K562 (cell line): ENCODE data around the gene FMC1. TPM values are rescaled to one million over a fixed set of nuclear protein-coding genes. Genes with fewer than 3 reads are reported as not detected.
A peak's percentile ranks its signal among the peaks of the same experiment; 100 is the strongest.

ENCODE experiments used
- BACH1 ChIP-seq: fragments of 200-800 bp; sonication (Bioruptor generic); IDR thresholded peaks from 2 replicates; pipeline ENCODE4 v1.6.1; 2016; ENCODE audit warnings: missing genetic modification characterization, missing compliant biosample characterization
- CBX5 ChIP-seq: IDR thresholded peaks from 2 replicates; pipeline ENCODE4 v1.6.1; 2014; ENCODE audit warnings: low read depth, borderline replicate concordance
- CCNT2 ChIP-seq: IDR thresholded peaks from 2 replicates; pipeline ENCODE4 v1.6.1; 2011; ENCODE audit warnings: borderline replicate concordance, low read depth, mild to moderate bottlenecking, moderate library complexity, mixed read lengths, low read length; ENCODE audit not compliant: insufficient read length; ENCODE audit errors: extremely low read depth
- CGGBP1 ChIP-seq: fragments of 250-450 bp; sonication (Bioruptor Pico); IDR thresholded peaks from 2 replicates; pipeline ENCODE4 v1.9.0; 2021; ENCODE audit warnings: mild to moderate bottlenecking
- CUX1 ChIP-seq: fragments of 200-800 bp; sonication (Bioruptor generic); IDR thresholded peaks from 2 replicates; pipeline ENCODE4 v1.6.1; 2016; ENCODE audit warnings: missing genetic modification characterization, missing compliant biosample characterization
- FOXJ2 ChIP-seq: fragments of 200-800 bp; sonication (Bioruptor generic); IDR thresholded peaks from 2 replicates; pipeline ENCODE4 v1.6.1; 2016; ENCODE audit warnings: missing genetic modification characterization, missing compliant biosample characterization
- GTF2A2 ChIP-seq: IDR thresholded peaks from 2 replicates; pipeline ENCODE4 v1.6.1; 2016; ENCODE audit warnings: mild to moderate bottlenecking, missing genetic modification characterization, missing compliant biosample characterization
- KAT8 ChIP-seq: fragments of 450-650 bp; IDR thresholded peaks from 2 replicates; pipeline ENCODE4 v1.6.1; 2016; ENCODE audit warnings: low read depth, mild to moderate bottlenecking
- KDM5B ChIP-seq: fragments of 200-600 bp; sonication (generic); IDR thresholded peaks from 2 replicates; pipeline ENCODE4 v1.6.1; 2012; ENCODE audit warnings: low read depth, mild to moderate bottlenecking, moderate library complexity, low read length, control low read depth, inconsistent platforms; ENCODE audit not compliant: insufficient replicate concordance
- POLR3A ChIP-seq: IDR thresholded peaks from 2 replicates; pipeline ENCODE4 v1.6.1; 2011; ENCODE audit warnings: borderline replicate concordance, mild to moderate bottlenecking, moderate library complexity; ENCODE audit not compliant: insufficient read length, insufficient read depth; ENCODE audit errors: extremely low read depth
- ZNF398 ChIP-seq: fragments of 250-450 bp; sonication (Bioruptor Pico); IDR thresholded peaks from 2 replicates; pipeline ENCODE4 v1.8.0; 2021; ENCODE audit warnings: moderate library complexity, mild to moderate bottlenecking, inconsistent platforms
- ZNF445 ChIP-seq: fragments of 250-450 bp; sonication (Bioruptor Pico); IDR thresholded peaks from 2 replicates; pipeline ENCODE4 v1.4.0; 2020; ENCODE audit warnings: low read depth, mild to moderate bottlenecking, moderate library complexity
- polyA plus RNA-seq, 8 experiments: library from polyadenylated mRNA; depleted of rRNA in 4 of 8; stranded (reverse) in 5 of 8; unstranded in 3 of 8; fragments of >200 nt; fragmentation: Nextera tagmentation in 2 of 8; fragmentation: Illumina TruSeq in 1 of 8; extraction: Ambion mirVana in 2 of 8; extraction: Trizol in 1 of 8; gene quantifications; 2 replicates each; pipeline versions ENCODE4 v1.2.1 to v1.2.3, GENCODE V29; 2011 to 2014; ENCODE audit warnings: inconsistent platforms in 1 of 8, missing spikeins in 1 of 8
- total RNA-seq, 7 experiments: library from RNA; depleted of rRNA in 6 of 7; stranded (reverse); fragments of >200 nt in 6 of 7; fragmentation: Illumina TruSeq in 2 of 7; extraction: Trizol in 2 of 7; gene quantifications; 2 replicates each; pipeline versions ENCODE4 v1.2.1 to v1.2.3, GENCODE V29; 2011 to 2021; ENCODE audit warnings: low replicate concordance in 1 of 7
- TF ChIP-seq, protein P1 (sequence below), 2 experiments: fragments of 450-650 bp in 1 of 2; sonication (generic) in 1 of 2; formaldehyde crosslinking; conservative IDR thresholded peaks; 2 replicates each; pipeline versions ENCODE4 v1.4.0 to v1.8.1; 2020 to 2022; ENCODE audit warnings: mild to moderate bottlenecking in 1 of 2, missing genetic modification reagents in 1 of 2
- TF ChIP-seq, protein P2 (sequence below): fragments of 450-650 bp; formaldehyde crosslinking; IDR thresholded peaks from 2 replicates; pipeline ENCODE4 v1.4.0; 2020; ENCODE audit warnings: mild to moderate bottlenecking, mixed read lengths
- TF ChIP-seq, protein P3 (sequence below): fragments of 250-450 bp; sonication (Bioruptor Pico); IDR thresholded peaks from 2 replicates; pipeline ENCODE4 v1.6.1; 2021; ENCODE audit warnings: mild to moderate bottlenecking

The FMC1 gene
- total and polyA plus RNA-seq, 9 of the 15 experiments (the other 6 are each of a cell fraction or from before 2014, with no cell fraction given), result 14.0 to 116 (median 29.0) TPM

- peak; percentile 75; the same call in 1 of the 2 replicates for TF ChIP-seq FOXJ2
- no peak for TF ChIP-seq CCNT2
- TF ChIP-seq ZNF445 (CRISPR knock-in tag), result peak; percentile 7; the same call in 1 of the 2 replicates
- peak; percentile 69 for TF ChIP-seq CGGBP1 (CRISPR knock-in tag)
- 0 out of 2 replicates have a peak, but pooled peaks have one; percentile 33 for TF ChIP-seq CBX5
- TF ChIP-seq, protein P1, sequence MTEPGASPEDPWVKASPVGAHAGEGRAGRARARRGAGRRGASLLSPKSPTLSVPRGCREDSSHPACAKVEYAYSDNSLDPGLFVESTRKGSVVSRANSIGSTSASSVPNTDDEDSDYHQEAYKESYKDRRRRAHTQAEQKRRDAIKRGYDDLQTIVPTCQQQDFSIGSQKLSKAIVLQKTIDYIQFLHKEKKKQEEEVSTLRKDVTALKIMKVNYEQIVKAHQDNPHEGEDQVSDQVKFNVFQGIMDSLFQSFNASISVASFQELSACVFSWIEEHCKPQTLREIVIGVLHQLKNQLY (CRISPR knock-in tag; conservative IDR thresholded peaks at IDR 0.05), result peak in 1 of 2 experiments; percentile 93; a peak in 1 of 4 replicates
- peak; percentile 76 for TF ChIP-seq BACH1 (tag)
- TF ChIP-seq KDM5B, result peak; percentile 83
- TF ChIP-seq KAT8, result no peak
- TF ChIP-seq CUX1 (CRISPR knock-in tag), result peak; percentile 95
- TF ChIP-seq, protein P2, sequence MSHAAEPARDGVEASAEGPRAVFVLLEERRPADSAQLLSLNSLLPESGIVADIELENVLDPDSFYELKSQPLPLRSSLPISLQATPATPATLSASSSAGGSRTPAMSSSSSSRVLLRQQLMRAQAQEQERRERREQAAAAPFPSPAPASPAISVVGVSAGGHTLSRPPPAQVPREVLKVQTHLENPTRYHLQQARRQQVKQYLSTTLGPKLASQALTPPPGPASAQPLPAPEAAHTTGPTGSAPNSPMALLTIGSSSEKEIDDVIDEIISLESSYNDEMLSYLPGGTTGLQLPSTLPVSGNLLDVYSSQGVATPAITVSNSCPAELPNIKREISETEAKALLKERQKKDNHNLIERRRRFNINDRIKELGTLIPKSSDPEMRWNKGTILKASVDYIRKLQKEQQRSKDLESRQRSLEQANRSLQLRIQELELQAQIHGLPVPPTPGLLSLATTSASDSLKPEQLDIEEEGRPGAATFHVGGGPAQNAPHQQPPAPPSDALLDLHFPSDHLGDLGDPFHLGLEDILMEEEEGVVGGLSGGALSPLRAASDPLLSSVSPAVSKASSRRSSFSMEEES, result no peak
- TF ChIP-seq GTF2A2 (tag), result 0 out of 2 replicates have a peak, but pooled peaks have one; percentile 53
- TF ChIP-seq ZNF398 (CRISPR knock-in tag), result no peak
- TF ChIP-seq, protein P3, sequence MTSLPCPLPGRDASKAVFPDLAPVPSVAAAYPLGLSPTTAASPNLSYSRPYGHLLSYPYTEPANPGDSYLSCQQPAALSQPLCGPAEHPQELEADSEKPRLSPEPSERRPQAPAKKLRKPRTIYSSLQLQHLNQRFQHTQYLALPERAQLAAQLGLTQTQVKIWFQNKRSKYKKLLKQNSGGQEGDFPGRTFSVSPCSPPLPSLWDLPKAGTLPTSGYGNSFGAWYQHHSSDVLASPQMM (CRISPR knock-in tag), result no peak
- TF ChIP-seq POLR3A, result no peak
Measured at GRCh38 chr7:139341058-139341775, at the start of gene FMC1 (continued).
